GM19395 (cell line): ENCODE results near the gene KCNH1.
A peak's percentile ranks its signal among the peaks of the same experiment; 100 is the strongest.
"Not testable (repeated sequence)": the region's sequence is repeated elsewhere in the genome, so short reads cannot be mapped to it uniquely, and the experiment has no call there.

Source experiments
- ATAC-seq: cut with Tn5 transposase; IDR thresholded peaks from one replicate; pipeline ENCODE4 v1.9.1; 2021; ENCODE audit warnings: mild to moderate bottlenecking, moderate library complexity; ENCODE audit not compliant: unreplicated experiment

KCNH1 gene

GRCh38 chr1:211011128-211011527 is 122.8 kb downstream of the KCNH1 start:
- ATAC-seq = not testable (repeated sequence)

GRCh38 chr1:211009944-211010343 is 124.0 kb downstream of the KCNH1 start:
- no peak for ATAC-seq

- ATAC-seq = no peak
Observed at GRCh38 chr1:211007830-211008229, 126.1 kb downstream of the KCNH1 start.

- not testable (repeated sequence) for ATAC-seq
Observed at GRCh38 chr1:210995931-210996330, 138.0 kb downstream of the KCNH1 start.

- ATAC-seq = no peak
Observed at GRCh38 chr1:210992837-210993236, 141.1 kb downstream of the KCNH1 start.

- ATAC-seq = no peak
Observed at GRCh38 chr1:210989905-210990304, 144.0 kb downstream of the KCNH1 start.

- no peak for ATAC-seq
Observed at GRCh38 chr1:210981490-210981889, 152.5 kb downstream of the KCNH1 start.

- ATAC-seq = no peak
Observed at GRCh38 chr1:210980082-210980481, 153.9 kb downstream of the KCNH1 start.

- ATAC-seq = no peak
Observed at GRCh38 chr1:210978974-210979354, 155.0 kb downstream of the KCNH1 start.

- ATAC-seq = peak; percentile 70
Observed at GRCh38 chr1:210978316-210978973, 155.5 kb downstream of the KCNH1 start.

GRCh38 chr1:210951279-210951678 is 182.7 kb downstream of the KCNH1 start:
- ATAC-seq = no peak

GRCh38 chr1:210949940-210950546 is 183.9 kb downstream of the KCNH1 start:
- peak; percentile 88 for ATAC-seq

GRCh38 chr1:210949489-210949888 is 184.5 kb downstream of the KCNH1 start:
- no peak for ATAC-seq

GRCh38 chr1:210949039-210949438 is 184.9 kb downstream of the KCNH1 start:
- no peak for ATAC-seq

GRCh38 chr1:210944252-210944651 is 189.7 kb downstream of the KCNH1 start:
- ATAC-seq = no peak

- ATAC-seq = no peak
Observed at GRCh38 chr1:210942513-210942912, 191.4 kb downstream of the KCNH1 start.

GRCh38 chr1:210940081-210940617 is 193.8 kb downstream of the KCNH1 start:
- no peak for ATAC-seq

GRCh38 chr1:210938416-210938925 is 195.5 kb downstream of the KCNH1 start:
- no peak for ATAC-seq

- no peak for ATAC-seq
Observed at GRCh38 chr1:210937846-210938245, 196.1 kb downstream of the KCNH1 start.

- no peak for ATAC-seq
Observed at GRCh38 chr1:210935905-210936304, 198.0 kb downstream of the KCNH1 start.

GRCh38 chr1:210932104-210932503 is 201.8 kb downstream of the KCNH1 start:
- no peak for ATAC-seq

- no peak for ATAC-seq
Observed at GRCh38 chr1:210922666-210923065, 211.3 kb downstream of the KCNH1 start.
